NOMO-1 treated with dmso at 0.1 percent for 144 hours (cell line): ENCODE results near the gene ENO1.
"Not testable (repeated sequence)": the region's sequence is repeated elsewhere in the genome, so short reads cannot be mapped to it uniquely, and the experiment has no call there.

ENCODE experiments used
- DNase-seq: peaks from one replicate; lab custom pipeline; 2025; ENCODE audit not compliant: unreplicated experiment; lab: John Stamatoyannopoulos, UW

The ENO1 gene

DNA sequence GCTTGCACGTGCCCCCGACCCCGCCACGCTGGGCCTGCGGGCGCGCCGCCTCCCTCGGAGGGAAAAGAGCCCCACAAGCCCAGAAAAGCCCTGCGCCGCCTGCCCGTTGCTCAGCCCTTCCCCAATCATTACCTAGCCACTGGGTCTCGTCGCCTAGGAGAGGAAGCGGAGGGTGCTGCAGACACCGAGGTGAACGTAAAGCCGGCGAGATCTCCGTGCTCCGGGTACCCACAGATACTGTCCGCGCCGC lies at the start of gene ENO1:
Gene ENO1 (minus strand): TSS at position 239 of the 250 bp plus-strand sequence. CDS start 3,778 bp downstream, outside the sequence.
- DNase-seq, result no peak

DNA sequence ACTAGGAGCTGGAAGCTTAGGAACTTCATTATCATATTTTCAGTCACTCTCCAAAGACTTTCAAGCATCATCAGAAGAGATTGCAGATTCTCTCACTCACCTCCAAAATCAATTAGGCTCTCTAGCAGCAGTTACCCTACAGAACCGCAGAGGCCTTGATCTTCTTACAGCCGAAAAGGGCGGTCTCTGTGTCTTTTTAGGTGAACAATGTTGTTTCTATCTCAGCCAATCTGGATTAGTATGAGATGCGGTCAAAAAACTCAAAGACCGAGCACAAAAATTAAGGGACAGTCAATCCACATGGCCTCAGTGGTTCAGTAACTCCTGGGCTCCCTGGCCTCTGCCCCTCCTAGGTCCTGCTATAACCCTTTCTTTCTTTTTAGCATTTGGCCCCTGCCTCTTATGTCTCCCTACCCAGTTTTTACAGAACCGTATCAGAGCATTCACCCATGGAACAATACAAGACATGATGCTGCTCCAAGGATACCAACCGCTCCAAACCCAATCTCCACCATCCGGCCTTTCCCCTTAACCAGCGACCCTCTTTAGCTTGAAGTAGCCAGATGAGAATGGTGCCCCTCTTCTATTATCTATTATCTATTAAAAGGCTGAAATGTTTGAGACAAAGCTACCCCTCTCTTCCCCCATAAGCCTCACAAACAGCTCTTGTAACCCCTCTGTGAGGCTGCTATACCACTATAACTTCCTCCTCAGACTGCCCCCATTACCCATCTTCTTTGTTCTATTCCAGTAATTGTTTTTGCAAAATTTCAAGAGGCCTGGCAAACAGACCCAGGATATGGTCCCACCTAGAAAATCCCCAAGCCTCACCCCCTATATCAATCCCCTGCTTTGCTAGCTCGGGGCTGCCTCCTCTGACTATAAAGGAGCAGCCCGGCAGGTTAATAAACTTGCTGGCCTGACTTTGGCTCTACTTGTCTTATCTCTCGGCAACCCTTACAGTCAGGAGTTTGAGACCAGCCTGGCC lies 48.5 kb upstream of the ENO1 start:
- no peak for DNase-seq

DNA sequence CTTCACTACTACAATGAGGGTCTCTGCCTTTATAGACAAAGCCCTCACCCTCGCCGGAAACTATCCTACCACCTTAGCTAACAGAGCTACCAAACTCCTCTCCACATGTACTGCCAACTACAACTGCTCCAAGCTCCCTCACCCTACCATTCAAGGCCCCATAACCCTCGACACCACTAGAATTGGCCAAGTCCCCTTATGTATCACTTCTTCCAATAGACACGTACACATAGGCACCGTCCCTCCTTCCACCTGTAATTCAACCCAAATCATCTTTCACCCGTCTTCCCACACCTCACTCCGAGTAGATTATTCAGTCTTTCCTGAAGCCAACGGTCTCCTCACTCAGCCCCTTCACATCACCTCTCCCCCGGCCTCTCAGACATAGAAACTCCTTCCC lies 47.5 kb upstream of the ENO1 start:
- DNase-seq, result no peak

DNA sequence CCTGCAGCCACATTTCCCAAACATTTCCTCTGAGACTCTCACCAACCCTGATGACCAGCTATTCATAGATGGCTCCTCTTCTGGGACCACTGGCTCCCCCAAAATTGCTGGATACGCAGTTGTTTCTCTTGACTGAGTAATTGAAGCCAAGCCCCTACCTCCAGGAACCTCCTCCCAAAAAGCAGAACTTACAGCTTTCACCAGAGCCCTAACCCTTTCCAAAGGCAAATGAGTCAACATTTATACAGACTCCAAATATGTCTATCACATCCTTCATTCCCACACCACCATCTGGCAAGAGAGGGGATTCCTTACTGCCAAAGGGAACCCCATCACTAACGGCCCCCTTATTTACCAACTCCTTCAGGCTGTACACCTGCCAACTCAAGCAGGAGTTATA lies 46.9 kb upstream of the ENO1 start:
- DNase-seq, result peak; percentile 33

DNA sequence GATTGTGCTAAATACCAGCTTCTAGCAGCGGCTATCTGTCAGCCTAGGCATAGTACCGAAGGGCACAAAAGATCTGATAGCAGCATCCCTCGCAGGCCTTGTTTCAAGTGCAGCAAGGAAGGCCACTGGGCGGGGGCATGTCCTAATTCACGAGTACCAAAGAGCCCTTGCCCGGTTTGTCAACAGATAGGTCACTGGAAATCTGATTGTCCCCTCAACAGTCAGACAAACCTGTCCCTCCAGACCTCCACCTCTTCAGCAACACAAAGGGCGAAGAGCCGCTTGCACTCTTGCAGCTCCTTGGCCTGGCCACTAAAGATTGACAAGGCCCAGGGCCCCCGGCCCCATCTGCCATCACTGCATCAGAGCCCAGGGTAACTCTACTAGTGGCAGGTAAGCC lies 44.5 kb upstream of the ENO1 start:
- DNase-seq, result no peak

DNA sequence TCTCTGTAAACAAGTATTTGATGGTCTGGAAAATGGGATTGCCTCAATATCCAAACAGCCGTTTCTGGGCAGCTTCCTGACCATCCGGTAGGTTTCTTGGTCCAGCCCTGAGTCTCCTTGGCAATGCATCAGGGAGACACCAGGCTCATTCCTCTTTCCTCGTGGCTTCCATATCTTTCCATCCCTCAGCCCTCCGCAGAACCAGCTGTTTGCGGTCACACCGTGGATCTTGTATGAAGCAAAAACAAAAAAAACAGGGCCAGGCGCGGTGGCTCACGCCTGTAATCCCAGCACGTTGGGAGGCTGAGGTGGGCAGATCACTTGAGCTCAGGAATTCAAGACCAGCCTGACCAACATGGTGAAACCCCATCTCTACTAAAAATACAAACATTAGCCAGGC lies 39.0 kb upstream of the ENO1 start:
- not testable (repeated sequence) for DNase-seq

DNA sequence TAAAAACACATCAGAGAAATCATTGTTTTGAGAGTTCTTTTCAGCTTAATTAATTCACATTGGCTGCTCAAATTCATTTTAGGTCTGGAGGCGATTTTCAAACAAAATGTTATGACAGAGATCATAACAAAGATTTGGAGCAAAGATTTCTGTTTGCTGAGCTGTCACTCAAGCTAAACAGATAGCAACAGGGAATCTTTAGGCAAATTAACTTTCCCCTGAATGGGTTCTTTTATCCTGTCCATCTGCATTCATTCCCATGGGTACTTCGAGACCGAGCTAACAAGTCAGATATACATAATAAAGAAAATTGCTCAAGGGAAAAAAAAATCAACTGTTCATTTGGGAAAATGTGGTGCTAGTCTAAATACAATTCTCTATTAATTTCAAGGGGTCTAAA lies 37.0 kb upstream of the ENO1 start:
- no peak for DNase-seq

DNA sequence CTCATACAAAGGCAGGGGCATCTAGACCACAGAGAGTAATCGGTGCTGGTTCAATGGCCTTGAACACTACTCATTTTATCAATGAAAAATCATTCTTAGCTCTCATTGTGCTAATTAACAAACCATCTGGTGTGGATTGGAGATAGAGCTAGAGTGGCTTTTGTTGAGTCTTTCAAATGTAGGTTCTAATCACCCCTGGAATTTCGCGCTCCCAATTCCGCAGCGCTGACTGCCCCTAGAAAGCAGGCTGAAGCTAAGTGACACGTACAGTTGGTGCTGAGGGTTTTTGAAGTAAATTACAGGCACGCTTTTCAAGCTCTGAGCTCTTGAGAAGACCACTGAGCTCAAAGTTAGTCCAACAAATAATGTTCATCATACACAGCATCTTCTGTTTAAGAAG lies 36.0 kb upstream of the ENO1 start:
- DNase-seq, result no peak

DNA sequence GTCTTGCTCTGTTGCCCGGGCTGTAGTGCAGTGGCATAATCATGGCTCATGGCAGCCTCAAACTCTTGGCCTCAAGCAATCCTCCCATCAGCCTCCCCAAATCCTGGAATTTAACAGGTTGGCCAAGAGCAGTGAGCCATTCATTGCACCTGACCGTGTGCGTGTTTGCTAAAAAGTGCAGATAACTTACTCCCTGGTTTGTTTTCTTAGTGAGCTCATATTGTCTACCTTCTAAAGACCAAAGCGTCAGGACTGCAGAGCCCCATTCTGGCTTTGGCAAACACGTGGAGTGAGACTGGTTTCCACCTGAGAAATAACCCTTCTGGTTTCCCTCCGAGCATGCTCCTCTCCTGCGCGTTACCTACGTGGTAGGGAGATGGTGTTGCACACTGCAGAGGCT lies 35.0 kb upstream of the ENO1 start:
- DNase-seq, result no peak

DNA sequence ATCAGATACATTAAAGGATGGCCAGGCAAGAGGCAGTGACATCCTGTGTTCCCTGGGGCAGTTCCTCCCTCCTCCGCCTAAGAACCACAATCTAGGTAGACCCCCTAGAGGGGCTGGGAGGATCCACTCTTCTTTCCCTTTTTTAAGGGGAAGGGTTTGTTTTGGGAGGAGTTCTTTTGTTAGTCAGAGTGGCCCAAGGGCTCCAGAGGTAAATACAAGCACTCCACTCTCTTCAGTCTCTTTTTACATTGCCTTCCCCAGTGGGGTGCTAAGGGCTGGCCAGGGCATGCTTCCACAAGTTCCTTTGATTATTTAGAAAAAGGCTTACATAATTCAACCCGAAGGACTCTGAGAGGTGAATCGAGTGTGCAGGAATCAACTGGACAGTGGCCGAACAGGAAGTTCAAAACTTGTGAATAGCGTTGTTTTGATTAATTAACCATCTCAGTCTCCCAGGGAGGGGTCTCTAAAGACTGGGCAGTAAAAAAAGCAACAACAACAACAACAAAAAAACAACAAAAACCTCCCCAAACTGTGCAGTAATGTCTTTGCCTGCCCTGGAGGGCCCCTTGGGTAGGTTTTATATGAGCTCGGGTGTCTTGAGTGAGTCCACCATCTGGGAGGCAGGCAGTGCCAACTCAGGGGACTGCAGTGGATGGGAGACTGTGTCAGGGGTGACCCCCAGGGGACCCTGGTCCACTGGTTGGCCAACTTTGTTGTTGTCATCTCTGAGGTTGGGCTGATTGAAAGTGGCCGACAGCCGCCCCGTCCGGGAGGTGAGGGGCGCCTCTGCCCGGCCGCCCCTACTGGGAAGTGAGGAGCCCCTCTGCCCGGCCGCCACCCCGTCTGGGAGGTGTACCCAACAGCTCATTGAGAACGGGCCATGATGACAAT lies 33.2 kb upstream of the ENO1 start:
- no peak for DNase-seq

DNA sequence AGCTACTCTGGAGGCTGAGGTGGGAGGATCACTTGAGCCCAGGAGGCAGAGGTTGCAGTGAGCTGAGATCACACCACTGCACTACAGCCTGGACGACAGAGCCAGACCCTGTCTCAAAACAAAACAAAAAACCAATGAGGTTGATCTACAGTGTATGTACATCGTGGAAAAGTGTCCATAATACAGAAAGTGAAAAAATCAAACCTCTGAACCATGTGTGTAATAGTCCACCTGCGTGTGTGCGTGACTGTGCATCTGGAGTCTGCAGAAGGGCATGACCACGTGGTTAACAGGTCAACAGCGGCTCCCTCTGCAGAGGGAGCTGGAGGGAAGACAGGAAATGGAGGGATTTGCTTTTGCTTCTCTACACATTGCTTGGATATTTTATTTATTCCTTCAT lies 32.4 kb upstream of the ENO1 start:
- DNase-seq, result no peak

DNA sequence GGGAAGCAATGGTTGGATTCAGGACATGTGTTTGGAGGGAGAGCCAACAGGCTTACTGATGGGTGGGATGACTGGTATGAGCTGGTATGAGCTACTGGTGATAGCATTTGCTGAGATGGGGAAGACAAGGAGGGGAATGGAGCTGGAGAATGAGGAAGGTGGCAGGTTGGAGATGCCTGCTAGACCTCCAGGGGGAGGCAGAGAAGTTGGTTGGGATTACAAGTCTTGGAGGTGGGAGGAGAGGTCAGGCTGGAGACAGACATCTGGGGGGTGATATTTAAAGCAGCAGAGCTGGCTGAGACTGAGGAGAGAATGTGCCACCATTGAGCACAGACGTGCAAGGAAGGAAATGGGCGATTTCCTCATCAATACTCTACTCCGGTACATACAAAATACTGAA lies 31.8 kb upstream of the ENO1 start:
- no peak for DNase-seq

DNA sequence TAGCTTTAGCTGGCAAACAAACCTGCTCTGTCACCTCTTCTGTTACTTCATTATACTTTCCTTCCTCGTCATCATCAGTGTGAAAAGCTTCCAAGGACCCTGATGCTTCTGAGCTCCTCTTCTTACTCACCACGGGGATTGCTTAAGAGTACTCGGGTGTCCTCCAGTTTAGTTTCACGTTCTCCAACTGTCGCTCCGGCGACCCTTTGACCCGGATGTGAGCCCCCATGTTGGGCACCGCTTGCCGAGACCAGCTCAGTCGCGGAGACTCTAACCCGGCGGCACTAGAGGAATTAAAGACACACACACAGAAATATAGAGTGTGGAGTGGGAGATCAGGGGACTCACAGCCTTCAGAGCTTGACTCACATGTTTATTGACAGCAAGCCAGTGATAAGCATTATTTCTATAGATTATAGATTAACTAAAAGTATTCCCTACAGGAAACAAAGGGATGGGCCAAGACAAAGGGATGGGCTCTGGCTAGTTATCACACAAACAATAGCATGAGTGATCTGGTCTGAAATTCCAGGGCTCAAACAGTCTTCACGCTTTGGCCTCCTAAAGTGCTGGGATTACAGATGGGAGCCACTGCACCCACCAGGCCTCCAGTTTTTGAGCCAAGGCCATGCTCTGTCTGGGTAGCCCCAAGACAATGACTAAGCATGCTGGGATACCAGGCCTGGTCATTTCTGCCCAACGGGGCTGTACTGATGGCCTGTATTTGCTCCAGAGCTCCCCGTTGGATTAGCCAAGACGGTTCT lies 30.1 kb upstream of the ENO1 start:
- DNase-seq, result peak; percentile 42

DNA sequence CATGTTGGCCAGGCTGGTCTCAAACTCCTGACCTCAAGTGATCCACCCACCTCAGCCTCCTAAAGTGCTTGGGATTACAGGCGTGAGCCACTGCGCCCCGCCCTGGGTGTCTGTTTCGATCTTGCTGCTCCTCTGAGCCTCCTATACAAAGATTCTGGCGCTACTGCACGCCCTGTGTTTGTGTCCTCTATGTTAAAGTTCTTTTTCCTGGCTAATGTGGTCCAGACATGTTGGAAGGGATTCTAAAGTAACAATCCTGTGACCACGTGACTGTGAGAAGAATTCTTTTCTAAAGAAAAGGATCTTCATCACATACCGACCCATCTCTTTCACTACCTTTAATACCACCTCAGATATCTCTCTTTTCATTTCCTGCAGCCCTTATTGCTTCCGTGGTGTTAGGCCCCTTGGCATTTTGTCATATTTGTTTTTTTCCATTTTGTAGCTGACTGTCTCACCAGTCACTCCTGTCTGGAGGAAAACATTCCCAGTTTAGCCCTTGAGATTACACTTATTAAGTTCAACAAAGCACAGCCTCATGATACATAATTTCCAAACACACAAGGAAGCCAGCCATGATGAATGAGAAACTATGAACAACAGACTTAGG lies 27.2 kb upstream of the ENO1 start:
- no peak for DNase-seq

DNA sequence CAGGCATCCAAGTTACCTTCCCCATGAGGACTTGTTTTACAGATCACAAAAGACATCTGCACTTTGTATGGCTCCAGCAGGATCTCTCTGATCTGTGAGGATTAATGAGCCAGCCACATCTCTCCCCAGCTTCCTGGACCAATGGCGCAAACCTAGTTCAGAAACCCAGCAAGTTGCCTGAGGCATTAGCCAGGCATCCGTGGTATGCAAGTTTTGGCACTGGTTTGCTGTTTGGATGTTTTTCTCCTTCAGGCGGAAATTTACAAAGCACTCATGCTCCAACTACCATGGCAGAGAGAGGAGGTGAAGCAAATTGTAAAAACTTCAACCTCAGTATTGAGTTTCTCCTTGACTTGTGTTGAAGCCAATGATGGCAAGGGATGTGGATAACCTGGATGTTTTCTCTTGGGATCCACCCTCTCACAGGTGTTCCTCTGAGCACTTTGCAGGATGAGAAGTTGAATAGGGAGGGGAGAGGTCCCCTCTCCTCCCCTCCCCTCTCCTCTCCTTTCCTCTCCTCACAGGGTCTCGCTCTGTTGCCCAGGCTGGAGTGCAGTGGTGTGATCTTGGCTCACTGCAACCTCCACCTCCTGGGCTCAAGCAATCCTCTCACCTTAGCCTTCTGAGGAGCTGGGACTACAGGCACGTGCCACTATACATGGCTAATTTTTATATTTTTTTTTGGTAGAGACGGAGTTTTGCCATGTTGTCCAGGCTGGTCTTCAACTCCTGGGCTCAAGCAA lies 25.6 kb upstream of the ENO1 start:
- DNase-seq, result no peak

DNA sequence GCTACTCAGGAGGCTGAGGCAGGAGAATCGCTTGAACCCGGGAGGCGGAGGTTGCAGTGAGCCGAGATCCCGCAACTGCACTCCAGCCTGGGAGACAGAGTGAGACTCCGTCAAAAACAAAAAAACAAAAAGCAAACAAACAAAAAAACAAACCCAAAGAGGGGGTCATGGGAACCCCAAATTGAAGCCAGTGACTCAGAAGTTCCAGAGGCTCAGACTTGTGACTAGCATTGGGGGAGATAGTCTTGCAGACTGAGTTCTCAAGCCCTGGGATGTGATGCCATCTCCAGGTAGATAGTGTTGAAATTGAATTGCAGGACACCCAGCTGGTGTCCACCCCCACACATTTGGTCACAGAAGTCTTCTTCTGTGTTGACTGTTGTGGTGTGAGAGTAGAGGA lies 24.9 kb upstream of the ENO1 start:
- DNase-seq, result no peak

DNA sequence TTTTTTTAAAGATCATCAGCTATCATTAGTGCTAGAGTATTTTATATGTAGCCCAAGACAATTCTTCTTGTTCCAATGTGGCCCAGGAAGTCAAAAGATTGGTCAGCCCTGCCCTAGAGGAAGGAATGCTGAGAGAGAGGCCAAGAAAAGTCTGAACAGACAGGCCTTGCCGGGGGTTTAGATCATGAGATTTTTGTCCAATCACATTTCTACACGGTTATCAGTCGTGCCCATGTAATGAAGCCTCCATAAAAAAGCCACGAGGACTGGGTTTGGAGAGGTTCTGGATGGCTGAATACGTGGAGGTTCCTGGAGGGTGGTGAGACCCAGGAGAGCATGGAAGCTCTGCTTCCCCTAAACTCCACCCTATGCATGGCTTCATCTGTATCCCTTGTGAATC lies 24.3 kb upstream of the ENO1 start:
- DNase-seq, result no peak

DNA sequence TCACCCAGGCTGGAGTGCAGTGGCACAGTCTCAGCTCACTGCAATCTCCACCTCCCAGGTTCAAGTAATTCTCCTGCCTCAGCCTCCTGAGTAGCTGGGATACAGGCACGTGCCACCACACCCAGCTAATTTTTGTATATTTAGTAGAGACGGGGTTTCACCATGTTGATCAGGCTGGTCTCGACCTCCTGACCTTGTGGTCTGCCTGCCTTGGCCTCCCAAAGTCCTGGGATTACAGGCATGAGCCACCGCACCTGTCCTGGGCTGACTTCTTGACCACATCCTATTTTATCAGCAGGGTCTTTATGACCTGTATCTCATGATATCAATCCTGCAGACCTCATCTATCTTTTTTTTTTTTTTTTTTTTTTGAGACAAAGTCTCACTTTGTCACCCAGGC lies 22.2 kb upstream of the ENO1 start:
- not testable (repeated sequence) for DNase-seq

DNA sequence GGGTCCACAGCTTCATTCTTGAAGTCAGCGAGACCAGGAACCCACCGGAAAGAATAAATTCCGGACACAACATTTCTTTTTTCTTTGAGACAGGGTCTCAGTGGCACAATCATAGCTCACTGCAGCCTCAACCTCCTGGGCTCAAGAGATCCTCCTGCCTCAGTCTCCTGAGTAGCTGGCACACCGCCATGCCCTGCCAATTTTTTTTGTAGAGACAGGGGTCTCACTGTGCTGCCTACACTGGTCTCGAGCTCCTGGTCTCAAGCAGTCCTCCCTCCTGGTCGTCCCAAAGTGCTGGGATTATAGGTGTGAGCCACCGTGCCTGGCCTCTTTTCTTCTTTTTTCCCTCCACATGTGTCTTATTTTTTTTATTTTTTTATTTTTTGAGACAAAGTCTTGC lies 20.6 kb upstream of the ENO1 start:
- DNase-seq, result no peak

DNA sequence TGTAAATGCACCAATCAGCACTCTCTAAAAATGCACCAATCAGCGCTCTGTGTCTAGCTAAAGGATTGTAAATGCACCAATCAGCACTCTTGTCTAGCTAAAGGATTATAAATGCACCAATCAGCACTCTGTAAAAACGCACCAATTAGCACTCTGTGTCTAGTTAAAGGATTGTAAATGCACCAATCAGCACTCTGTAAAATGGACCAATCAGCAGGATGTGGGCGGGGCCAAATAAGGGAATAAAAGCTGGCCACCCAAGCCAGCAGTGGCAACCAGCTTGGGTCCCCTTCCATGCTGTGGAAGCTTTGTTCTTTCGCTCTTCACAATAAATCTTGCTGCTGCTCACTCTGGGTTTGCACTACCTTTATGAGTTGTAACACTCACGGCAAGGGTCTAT lies 19.9 kb upstream of the ENO1 start:
- not testable (repeated sequence) for DNase-seq
